ENCODE data around the gene ARL11. TPM values are rescaled to one million over a fixed set of nuclear protein-coding genes. Genes with fewer than 3 reads are reported as not detected.

The ARL11 gene
- total RNA-seq, 1 donor from 2014 or later: 0.98 TPM

- TF ChIP-seq CTCF (IDR thresholded peaks at IDR 0.05) (no peak), POLR2AphosphoS5 (IDR thresholded peaks at IDR 0.05; ENCODE audit: insufficient read depth in 1 of 2, low read depth in 1 of 2) (no peak), POLR2A (IDR thresholded peaks at IDR 0.05) (no peak)
- Histone ChIP-seq H3K9me3 (no peaks in the 10 kb centered on the region), H3K36me3 (no peaks in the 10 kb centered on the region), H3K27me3 (no peaks in the 10 kb centered on the region), H3K4me3 (no peak overlapping the region), H3K4me1 (peaks cover 17% of the 10 kb centered on the region), H3K27ac (no peak overlapping the region)
- intact Hi-C loops (cut with DNase I): no loop called here
- DNase-seq (ENCODE audit: extremely low spot score in 2 of 2): no peak
Measured at GRCh38 chr13:49678191-49678914, 50.0 kb downstream of the ARL11 start.

- TF ChIP-seq CTCF (IDR thresholded peaks at IDR 0.05) (no peak), POLR2A (IDR thresholded peaks at IDR 0.05) (no peak), POLR2AphosphoS5 (IDR thresholded peaks at IDR 0.05; ENCODE audit: insufficient read depth in 1 of 2, low read depth in 1 of 2) (no peak)
- H3K27ac ChIP-seq: no peak overlapping the region
- H3K36me3 ChIP-seq: no peaks in the 10 kb centered on the region
- intact Hi-C loops (cut with DNase I): no loop called here
- H3K4me3 ChIP-seq: no peak overlapping the region
- no peaks in the 10 kb centered on the region for H3K27me3 ChIP-seq
- peaks cover 17% of the 10 kb centered on the region for H3K4me1 ChIP-seq
- DNase-seq (ENCODE audit: extremely low spot score in 2 of 2): peak in 1 of 2 donors; percentile 11
- no peaks in the 10 kb centered on the region for H3K9me3 ChIP-seq
Measured at GRCh38 chr13:49679246-49679645, 50.9 kb downstream of the ARL11 start.

- intact Hi-C loops (cut with DNase I): no loop called here
- no peak overlapping the region for H3K27ac ChIP-seq
- peak; percentile 37 to 60 for DNase-seq (ENCODE audit: extremely low spot score in 2 of 2)
- no peaks in the 10 kb centered on the region for H3K27me3 ChIP-seq
- H3K4me3 ChIP-seq: no peak overlapping the region
- H3K36me3 ChIP-seq: peaks cover 0 to 11% of the 10 kb centered on the region in 2 donors
- no peaks in the 10 kb centered on the region for H3K9me3 ChIP-seq
- H3K4me1 ChIP-seq: peaks cover 17% of the 10 kb centered on the region
- TF ChIP-seq POLR2AphosphoS5 (IDR thresholded peaks at IDR 0.05; ENCODE audit: insufficient read depth in 1 of 2, low read depth in 1 of 2): peak in 1 of 2 donors; percentile 76
- TF ChIP-seq POLR2A (IDR thresholded peaks at IDR 0.05): no peak
Measured at GRCh38 chr13:49681842-49682435, 53.6 kb downstream of the ARL11 start.

Other genes with a start within 250 kb of the ARL11 start
- 31.7 TPM for gene CAB39L, start 184.4 kb upstream of the ARL11 start, total RNA-seq
- gene SETDB2, start 184.2 kb upstream of the ARL11 start, total RNA-seq: 8.6 TPM
- 44.9 TPM for gene PHF11, start 132.6 kb upstream of the ARL11 start, total RNA-seq
- 10.1 TPM for gene RCBTB1, start 42.9 kb upstream of the ARL11 start, total RNA-seq
- gene EBPL, start 63.0 kb downstream of the ARL11 start, total RNA-seq: 90.8 TPM
- 17.2 TPM for gene KPNA3, start 164.2 kb downstream of the ARL11 start, total RNA-seq

Measured in vagina (tissue), 2 donors.